ENCODE results near the gene NHLRC3. TPM values are rescaled to one million over a fixed set of nuclear protein-coding genes. Genes with fewer than 3 reads are reported as not detected.

Gene NHLRC3
- total and polyA plus RNA-seq, 9 of the 15 experiments (the other 6 are each of a cell fraction or from before 2014, with no cell fraction given) = 5.5 to 15.3 (median 9.0) TPM

DNA sequence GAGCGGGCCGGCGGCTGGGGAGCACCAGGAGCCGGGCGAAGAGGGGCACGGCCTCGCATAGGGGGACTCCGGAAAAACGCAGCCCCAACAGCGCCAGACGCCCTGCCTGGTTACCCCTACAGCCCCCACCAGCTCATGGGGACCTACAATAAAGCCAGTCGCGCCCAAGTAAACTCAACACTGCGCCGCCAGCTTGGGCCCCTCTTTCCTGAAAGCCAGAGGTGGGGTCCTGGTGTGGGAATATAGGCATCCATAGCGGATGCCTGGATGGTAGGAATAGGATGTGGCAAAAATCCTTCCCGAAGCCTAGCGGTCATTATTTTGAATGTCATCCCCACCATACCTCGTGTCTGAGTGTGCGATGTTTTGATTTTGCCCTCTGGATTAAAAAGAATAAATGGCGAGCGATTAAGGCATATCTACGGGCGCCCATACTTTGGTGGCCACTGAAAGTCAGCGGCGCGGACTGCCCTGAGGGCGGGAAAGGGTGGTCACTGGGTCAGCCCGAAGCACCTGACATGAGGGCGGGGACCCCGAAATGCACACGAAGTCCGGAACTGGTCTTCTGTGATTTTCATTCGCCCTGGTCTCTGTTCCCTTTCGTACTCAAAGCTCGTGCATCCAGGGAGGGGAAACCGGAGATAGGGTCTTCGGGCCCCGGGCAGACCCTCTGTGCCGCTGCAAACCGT, at the start of gene NHLRC3, which contains the start of gene PROSER1 (continued):
- TF ChIP-seq FOXP4 (CRISPR knock-in tag; IDR thresholded peaks at IDR 0.05; ENCODE audit: borderline replicate concordance) = no peak
- 0 out of 4 replicates have a peak, but pooled peaks of 1 of the 2 experiments have one; percentile 43 for TF ChIP-seq ZNF639 (CRISPR knock-in tag; conservative IDR thresholded peaks at IDR 0.05 in 1 of 2, IDR thresholded peaks at IDR 0.05 in 1 of 2)
- no peak for TF ChIP-seq SREBF1 (IDR thresholded peaks at IDR 0.05; ENCODE audit: borderline replicate concordance, low read depth, low read length)
- TF ChIP-seq TSC22D4 (tag; IDR thresholded peaks at IDR 0.05) = no peak
- TF ChIP-seq, protein P1, sequence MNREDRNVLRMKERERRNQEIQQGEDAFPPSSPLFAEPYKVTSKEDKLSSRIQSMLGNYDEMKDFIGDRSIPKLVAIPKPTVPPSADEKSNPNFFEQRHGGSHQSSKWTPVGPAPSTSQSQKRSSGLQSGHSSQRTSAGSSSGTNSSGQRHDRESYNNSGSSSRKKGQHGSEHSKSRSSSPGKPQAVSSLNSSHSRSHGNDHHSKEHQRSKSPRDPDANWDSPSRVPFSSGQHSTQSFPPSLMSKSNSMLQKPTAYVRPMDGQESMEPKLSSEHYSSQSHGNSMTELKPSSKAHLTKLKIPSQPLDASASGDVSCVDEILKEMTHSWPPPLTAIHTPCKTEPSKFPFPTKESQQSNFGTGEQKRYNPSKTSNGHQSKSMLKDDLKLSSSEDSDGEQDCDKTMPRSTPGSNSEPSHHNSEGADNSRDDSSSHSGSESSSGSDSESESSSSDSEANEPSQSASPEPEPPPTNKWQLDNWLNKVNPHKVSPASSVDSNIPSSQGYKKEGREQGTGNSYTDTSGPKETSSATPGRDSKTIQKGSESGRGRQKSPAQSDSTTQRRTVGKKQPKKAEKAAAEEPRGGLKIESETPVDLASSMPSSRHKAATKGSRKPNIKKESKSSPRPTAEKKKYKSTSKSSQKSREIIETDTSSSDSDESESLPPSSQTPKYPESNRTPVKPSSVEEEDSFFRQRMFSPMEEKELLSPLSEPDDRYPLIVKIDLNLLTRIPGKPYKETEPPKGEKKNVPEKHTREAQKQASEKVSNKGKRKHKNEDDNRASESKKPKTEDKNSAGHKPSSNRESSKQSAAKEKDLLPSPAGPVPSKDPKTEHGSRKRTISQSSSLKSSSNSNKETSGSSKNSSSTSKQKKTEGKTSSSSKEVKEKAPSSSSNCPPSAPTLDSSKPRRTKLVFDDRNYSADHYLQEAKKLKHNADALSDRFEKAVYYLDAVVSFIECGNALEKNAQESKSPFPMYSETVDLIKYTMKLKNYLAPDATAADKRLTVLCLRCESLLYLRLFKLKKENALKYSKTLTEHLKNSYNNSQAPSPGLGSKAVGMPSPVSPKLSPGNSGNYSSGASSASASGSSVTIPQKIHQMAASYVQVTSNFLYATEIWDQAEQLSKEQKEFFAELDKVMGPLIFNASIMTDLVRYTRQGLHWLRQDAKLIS (CRISPR knock-in tag; IDR thresholded peaks at IDR 0.05) = no peak
- TF ChIP-seq KAT2B (IDR thresholded peaks at IDR 0.05; ENCODE audit: low read depth, low read length) = no peak
- peak; percentile 67 for TF ChIP-seq KDM5B (IDR thresholded peaks at IDR 0.05; ENCODE audit: insufficient replicate concordance, low read depth, low read length)
- TF ChIP-seq, protein P2, sequence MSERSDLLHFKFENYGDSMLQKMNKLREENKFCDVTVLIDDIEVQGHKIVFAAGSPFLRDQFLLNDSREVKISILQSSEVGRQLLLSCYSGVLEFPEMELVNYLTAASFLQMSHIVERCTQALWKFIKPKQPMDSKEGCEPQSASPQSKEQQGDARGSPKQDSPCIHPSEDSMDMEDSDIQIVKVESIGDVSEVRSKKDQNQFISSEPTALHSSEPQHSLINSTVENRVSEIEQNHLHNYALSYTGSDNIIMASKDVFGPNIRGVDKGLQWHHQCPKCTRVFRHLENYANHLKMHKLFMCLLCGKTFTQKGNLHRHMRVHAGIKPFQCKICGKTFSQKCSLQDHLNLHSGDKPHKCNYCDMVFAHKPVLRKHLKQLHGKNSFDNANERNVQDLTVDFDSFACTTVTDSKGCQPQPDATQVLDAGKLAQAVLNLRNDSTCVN (CRISPR knock-in tag; IDR thresholded peaks at IDR 0.05) = no peak
- peak; percentile 72 for TF ChIP-seq HCFC1 (IDR thresholded peaks at IDR 0.05; ENCODE audit: low read depth, low read length)
- no peak for TF ChIP-seq ZNF79 (CRISPR knock-in tag; IDR thresholded peaks at IDR 0.05; ENCODE audit: low read depth)
- TF ChIP-seq, protein P3, sequence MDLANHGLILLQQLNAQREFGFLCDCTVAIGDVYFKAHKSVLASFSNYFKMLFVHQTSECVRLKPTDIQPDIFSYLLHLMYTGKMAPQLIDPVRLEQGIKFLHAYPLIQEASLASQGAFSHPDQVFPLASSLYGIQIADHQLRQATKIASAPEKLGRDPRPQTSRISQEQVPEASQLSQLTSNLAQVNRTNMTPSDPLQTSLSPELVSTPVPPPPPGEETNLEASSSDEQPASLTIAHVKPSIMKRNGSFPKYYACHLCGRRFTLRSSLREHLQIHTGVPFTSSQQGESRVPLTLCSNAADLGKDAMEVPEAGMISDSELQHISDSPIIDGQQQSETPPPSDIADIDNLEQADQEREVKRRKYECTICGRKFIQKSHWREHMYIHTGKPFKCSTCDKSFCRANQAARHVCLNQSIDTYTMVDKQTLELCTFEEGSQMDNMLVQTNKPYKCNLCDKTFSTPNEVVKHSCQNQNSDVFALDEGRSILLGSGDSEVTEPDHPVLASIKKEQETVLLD (IDR thresholded peaks at IDR 0.05) = no peak
- TF ChIP-seq HEY1 (CRISPR knock-in tag; IDR thresholded peaks at IDR 0.05; ENCODE audit: borderline replicate concordance) = no peak
- TF ChIP-seq FOXP1 (CRISPR knock-in tag; IDR thresholded peaks at IDR 0.05) = 0 out of 2 replicates have a peak, but pooled peaks have one; percentile 27
- no peak for TF ChIP-seq ZNF76 (CRISPR knock-in tag; IDR thresholded peaks at IDR 0.05; ENCODE audit: borderline replicate concordance)
